WTC11 (cell line): Measurements from ENCODE around the gene SH2D4B. TPM values are rescaled to one million over a fixed set of nuclear protein-coding genes. Genes with fewer than 3 reads are reported as not detected.

Experiments used
- ATAC-seq: fragments of 200-7000 bp; cut with Tn5 transposase; 2 replicates; pipeline ENCODE4 v1.10.0; 2021; ENCODE audit warnings: mild to moderate bottlenecking, moderate library complexity
- CTCF ChIA-PET: fragments of 300-600 bp; sonication (Branson Sonifier 250); formaldehyde crosslinking; loops from one replicate; lab custom pipeline; 2021; ENCODE audit warnings: antibody characterized with exemption; lab: Charles Lee
- POLR2A ChIA-PET: fragments of 350-600 bp; sonication (Branson Sonifier 250); formaldehyde crosslinking; loops from one replicate; lab custom pipeline; 2021; ENCODE audit warnings: antibody characterized with exemption; lab: Charles Lee
- DNase-seq: peaks from one replicate; pipeline ENCODE4 v3.0.0; 2021; ENCODE audit warnings: low spot score
- H3K27ac Mint-ChIP-seq: 2 replicates; pipeline ENCODE4 v1.8.0; 2021; ENCODE audit warnings: mixed read lengths
- H3K27me3 Mint-ChIP-seq: 2 replicates; pipeline ENCODE4 v1.8.0; 2021; ENCODE audit warnings: low read depth, mild to moderate bottlenecking, moderate library complexity, mixed read lengths
- H3K36me3 Mint-ChIP-seq: 2 replicates; pipeline ENCODE4 v1.8.0; 2021; ENCODE audit warnings: mixed read lengths
- H3K4me1 Mint-ChIP-seq: 2 replicates; pipeline ENCODE4 v1.8.0; 2022; ENCODE audit warnings: mixed read lengths
- H3K4me3 Mint-ChIP-seq: 2 replicates; pipeline ENCODE4 v1.8.0; 2021; ENCODE audit warnings: mild to moderate bottlenecking, moderate library complexity, mixed read lengths
- H3K9me3 Mint-ChIP-seq: 2 replicates; pipeline ENCODE4 v1.8.0; 2021; ENCODE audit warnings: mixed read lengths
- ATF1 ChIP-seq: sonication (generic); formaldehyde crosslinking; IDR thresholded peaks from 2 replicates; pipeline ENCODE4 v1.8.1; 2023; ENCODE audit warnings: mild to moderate bottlenecking, moderate library complexity, missing genetic modification reagents
- ATF6 ChIP-seq: sonication (generic); formaldehyde crosslinking; IDR thresholded peaks from 2 replicates; pipeline ENCODE4 v1.8.1; 2023; ENCODE audit warnings: mild to moderate bottlenecking, missing genetic modification reagents
- GTF2I ChIP-seq: fragments of 250-450 bp; sonication (Bioruptor Pico); conservative IDR thresholded peaks from 2 replicates; pipeline ENCODE4 v1.4.0; 2021; ENCODE audit warnings: mild to moderate bottlenecking
- NFATC4 ChIP-seq: fragments of 250-450 bp; sonication (Bioruptor Pico); IDR thresholded peaks from 2 replicates; pipeline ENCODE4 v1.9.0; 2021; ENCODE audit warnings: mild to moderate bottlenecking
- ZNF263 ChIP-seq: sonication (generic); formaldehyde crosslinking; IDR thresholded peaks from 2 replicates; pipeline ENCODE4 v1.8.1; 2022; ENCODE audit warnings: low read depth, mild to moderate bottlenecking, moderate library complexity, missing genetic modification reagents
- ZNF671 ChIP-seq: fragments of 250-450 bp; sonication (Bioruptor Pico); IDR thresholded peaks from 2 replicates; pipeline ENCODE4 v1.8.0; 2021; ENCODE audit warnings: mild to moderate bottlenecking
- total RNA-seq: library from RNA; stranded (reverse); gene quantifications from 3 replicates; pipeline ENCODE4 v1.2.3, GENCODE V29; 2021
- TF ChIP-seq, protein P1 (sequence below): sonication (generic); formaldehyde crosslinking; IDR thresholded peaks from 2 replicates; pipeline ENCODE4 v1.8.1; 2023; ENCODE audit warnings: mild to moderate bottlenecking, missing genetic modification reagents
- TF ChIP-seq, protein P2 (sequence below): fragments of 250-450 bp; sonication (Bioruptor Pico); IDR thresholded peaks from 2 replicates; pipeline ENCODE4 v1.9.0; 2021; ENCODE audit warnings: mild to moderate bottlenecking
- TF ChIP-seq, protein P3 (sequence below): sonication (generic); formaldehyde crosslinking; IDR thresholded peaks from 2 replicates; pipeline ENCODE4 v1.8.1; 2022; ENCODE audit warnings: mild to moderate bottlenecking, moderate library complexity, missing genetic modification reagents
- TF ChIP-seq, protein P4 (sequence below): sonication (generic); formaldehyde crosslinking; IDR thresholded peaks from 2 replicates; pipeline ENCODE4 v1.8.1; 2022; ENCODE audit warnings: mild to moderate bottlenecking, missing genetic modification reagents, moderate library complexity, borderline replicate concordance
- TF ChIP-seq, protein P5 (sequence below): sonication (generic); formaldehyde crosslinking; IDR thresholded peaks from 2 replicates; pipeline ENCODE4 v1.8.0; 2022; ENCODE audit warnings: mild to moderate bottlenecking, missing genetic modification reagents
- TF ChIP-seq, protein P6 (sequence below): fragments of 250-450 bp; sonication (Bioruptor Pico); conservative IDR thresholded peaks from 2 replicates; pipeline ENCODE4 v1.9.0; 2021; ENCODE audit warnings: mild to moderate bottlenecking

The SH2D4B gene
- total RNA-seq, 1 experiment from 2014 or later, result 0.04 TPM

DNA sequence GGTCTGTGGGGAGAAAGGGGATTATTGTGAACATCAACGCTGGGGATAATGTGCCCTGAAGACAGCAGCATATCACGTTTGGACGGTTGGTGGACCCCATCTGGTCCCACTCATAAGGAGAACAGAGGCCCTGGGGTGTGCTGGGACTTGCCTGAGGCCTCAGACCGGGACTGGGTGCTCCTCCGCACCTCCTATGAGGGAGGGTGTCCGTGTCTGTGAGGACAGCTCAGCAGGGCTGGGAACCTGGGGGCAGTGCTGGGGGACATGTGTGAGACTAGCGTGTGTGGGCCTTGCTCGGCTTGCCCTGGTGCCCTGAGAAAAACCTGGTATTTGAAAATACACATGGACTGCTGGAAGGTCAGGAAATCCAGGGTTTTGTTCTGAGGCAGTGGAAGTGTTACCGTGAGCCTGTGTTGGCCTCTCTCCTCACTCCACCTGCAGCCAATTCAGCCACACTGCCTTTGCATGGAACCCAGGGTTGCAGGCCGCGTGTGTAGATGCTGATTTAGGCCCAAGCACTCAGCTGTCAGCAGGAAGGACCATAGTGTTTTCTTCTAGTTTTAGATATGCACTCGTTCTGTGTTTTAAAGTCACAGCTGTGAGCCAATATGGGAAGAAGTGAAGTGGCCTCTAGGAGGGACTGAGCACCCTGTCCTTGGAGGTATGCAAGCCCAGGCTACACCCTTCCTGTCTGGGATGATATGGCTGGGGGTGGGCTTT is 13.4 kb upstream of the SH2D4B start (continued):
- TF ChIP-seq ATF6 (CRISPR knock-in tag) (no peak), ZNF671 (CRISPR knock-in tag) (no peak), ATF1 (no peak)
- TF ChIP-seq, protein P1, sequence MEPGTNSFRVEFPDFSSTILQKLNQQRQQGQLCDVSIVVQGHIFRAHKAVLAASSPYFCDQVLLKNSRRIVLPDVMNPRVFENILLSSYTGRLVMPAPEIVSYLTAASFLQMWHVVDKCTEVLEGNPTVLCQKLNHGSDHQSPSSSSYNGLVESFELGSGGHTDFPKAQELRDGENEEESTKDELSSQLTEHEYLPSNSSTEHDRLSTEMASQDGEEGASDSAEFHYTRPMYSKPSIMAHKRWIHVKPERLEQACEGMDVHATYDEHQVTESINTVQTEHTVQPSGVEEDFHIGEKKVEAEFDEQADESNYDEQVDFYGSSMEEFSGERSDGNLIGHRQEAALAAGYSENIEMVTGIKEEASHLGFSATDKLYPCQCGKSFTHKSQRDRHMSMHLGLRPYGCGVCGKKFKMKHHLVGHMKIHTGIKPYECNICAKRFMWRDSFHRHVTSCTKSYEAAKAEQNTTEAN (CRISPR knock-in tag), result no peak

GRCh38 chr10:80526218-80526617 is 11.5 kb upstream of the SH2D4B start:
- Mint-ChIP-seq H3K27me3 (no peaks in the 10 kb centered on the region), H3K36me3 (no peaks in the 10 kb centered on the region), H3K27ac (no peak overlapping the region), H3K4me1 (peaks cover 20% of the 10 kb centered on the region), H3K4me3 (no peak overlapping the region), H3K9me3 (no peaks in the 10 kb centered on the region)
- DNase-seq, result no peak
- ChIA-PET CTCF (interaction anchor here (0.6 to 1.8 kb wide), 2 partner anchors 20 to 148 kb away, joined by 3 to 4 read pairs; no protein-coding TSS in a partner anchor), POLR2A (no interaction called here)
- TF ChIP-seq NFATC4 (no peak), ZNF263 (CRISPR knock-in tag) (no peak), GTF2I (no peak)
- TF ChIP-seq, protein P2, sequence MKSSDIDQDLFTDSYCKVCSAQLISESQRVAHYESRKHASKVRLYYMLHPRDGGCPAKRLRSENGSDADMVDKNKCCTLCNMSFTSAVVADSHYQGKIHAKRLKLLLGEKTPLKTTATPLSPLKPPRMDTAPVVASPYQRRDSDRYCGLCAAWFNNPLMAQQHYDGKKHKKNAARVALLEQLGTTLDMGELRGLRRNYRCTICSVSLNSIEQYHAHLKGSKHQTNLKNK, result no peak
- TF ChIP-seq, protein P3, sequence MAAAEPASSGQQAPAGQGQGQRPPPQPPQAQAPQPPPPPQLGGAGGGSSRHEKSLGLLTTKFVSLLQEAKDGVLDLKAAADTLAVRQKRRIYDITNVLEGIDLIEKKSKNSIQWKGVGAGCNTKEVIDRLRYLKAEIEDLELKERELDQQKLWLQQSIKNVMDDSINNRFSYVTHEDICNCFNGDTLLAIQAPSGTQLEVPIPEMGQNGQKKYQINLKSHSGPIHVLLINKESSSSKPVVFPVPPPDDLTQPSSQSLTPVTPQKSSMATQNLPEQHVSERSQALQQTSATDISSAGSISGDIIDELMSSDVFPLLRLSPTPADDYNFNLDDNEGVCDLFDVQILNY (CRISPR knock-in tag), result no peak
- TF ChIP-seq, protein P4, sequence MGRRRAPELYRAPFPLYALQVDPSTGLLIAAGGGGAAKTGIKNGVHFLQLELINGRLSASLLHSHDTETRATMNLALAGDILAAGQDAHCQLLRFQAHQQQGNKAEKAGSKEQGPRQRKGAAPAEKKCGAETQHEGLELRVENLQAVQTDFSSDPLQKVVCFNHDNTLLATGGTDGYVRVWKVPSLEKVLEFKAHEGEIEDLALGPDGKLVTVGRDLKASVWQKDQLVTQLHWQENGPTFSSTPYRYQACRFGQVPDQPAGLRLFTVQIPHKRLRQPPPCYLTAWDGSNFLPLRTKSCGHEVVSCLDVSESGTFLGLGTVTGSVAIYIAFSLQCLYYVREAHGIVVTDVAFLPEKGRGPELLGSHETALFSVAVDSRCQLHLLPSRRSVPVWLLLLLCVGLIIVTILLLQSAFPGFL (CRISPR knock-in tag), result no peak
- TF ChIP-seq, protein P5, sequence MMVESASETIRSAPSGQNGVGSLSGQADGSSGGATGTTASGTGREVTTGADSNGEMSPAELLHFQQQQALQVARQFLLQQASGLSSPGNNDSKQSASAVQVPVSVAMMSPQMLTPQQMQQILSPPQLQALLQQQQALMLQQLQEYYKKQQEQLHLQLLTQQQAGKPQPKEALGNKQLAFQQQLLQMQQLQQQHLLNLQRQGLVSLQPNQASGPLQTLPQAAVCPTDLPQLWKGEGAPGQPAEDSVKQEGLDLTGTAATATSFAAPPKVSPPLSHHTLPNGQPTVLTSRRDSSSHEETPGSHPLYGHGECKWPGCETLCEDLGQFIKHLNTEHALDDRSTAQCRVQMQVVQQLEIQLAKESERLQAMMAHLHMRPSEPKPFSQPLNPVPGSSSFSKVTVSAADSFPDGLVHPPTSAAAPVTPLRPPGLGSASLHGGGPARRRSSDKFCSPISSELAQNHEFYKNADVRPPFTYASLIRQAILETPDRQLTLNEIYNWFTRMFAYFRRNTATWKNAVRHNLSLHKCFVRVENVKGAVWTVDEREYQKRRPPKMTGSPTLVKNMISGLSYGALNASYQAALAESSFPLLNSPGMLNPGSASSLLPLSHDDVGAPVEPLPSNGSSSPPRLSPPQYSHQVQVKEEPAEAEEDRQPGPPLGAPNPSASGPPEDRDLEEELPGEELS, result no peak
- TF ChIP-seq, protein P6, sequence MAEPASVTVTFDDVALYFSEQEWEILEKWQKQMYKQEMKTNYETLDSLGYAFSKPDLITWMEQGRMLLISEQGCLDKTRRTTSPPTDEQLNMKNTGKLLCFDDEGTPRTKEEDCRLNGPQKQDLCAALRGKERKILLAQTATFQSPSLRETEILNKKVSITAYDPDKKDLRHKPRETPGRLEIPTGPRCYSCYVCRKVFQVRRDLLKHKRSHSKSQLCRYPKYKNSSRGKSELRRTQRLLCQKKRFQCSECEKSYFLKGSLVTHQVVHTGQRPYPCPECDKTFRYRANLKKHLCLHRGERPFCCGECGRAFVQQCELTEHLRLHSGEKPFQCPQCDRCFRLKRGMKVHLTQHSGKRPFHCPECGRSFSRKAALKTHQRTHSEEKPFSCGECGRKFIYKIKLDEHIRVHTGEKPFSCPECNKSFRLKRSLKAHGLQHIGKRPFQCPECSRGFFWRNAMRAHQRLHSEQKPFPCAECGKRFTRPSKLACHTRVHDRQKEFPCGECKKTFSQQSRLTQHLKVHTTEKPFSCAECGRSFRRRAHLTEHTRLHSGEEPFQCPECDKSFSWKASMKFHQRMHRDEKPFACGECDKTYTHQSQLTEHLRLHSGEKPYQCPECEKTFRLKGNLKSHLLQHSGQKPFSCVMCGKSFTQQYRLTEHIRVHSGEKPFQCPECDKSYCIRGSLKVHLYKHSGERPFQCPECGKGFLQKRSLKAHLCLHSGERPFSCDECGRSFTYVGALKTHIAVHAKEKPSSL (CRISPR knock-in tag), result no peak
- no peak for ATAC-seq
